Measurements from ENCODE around the gene CFTR. TPM values are rescaled to one million over a fixed set of nuclear protein-coding genes. Genes with fewer than 3 reads are reported as not detected.

CFTR gene
- total RNA-seq, 2 donors from 2014 or later = 2.0 to 3.5 TPM

DNA sequence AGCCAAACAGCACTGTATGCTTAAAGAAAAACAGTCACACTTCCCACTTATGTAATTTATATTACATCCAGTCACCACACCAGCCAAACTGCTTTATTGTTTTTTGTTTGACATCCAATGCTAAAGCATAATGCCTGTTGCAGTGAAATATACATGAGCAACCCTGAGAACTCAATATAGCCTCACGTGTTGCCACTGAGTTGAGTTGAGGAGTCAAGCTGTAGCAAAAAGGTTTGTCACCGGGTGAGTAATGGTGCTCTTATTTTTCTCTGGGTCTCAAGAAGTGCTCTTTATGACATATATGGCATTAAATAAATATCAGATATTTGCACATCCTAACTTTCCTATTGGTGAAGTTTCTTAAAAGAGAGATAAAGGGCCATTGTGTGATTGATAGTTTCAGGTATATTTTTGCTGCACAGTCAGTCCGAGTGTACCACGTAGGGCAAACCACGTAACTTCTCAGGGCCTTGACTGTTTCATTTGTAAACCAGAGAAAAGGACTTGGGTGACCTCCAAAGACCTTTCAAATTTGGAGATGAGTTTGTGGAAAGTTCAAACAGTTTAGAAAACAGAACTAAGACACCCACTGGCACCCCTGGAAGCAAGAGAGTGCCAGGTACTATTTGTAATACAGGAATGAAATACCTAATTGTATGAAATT is 168.5 kb downstream of the CFTR start:
- H3K4me3 Mint-ChIP-seq = no peak overlapping the region
- DNase-seq = no peak
- Histone ChIP-seq H3K27ac (ENCODE audit: low read depth, low read length) (no peak overlapping the region), H3K9me3 (ENCODE audit: control insufficient read depth, low read length) (peaks cover 12% of the 10 kb centered on the region), H3K9ac (ENCODE audit: extremely low read depth, low read length, poor library complexity, severe bottlenecking) (no peak overlapping the region), H3K36me3 (ENCODE audit: control insufficient read depth, insufficient read depth, low read length) (no peaks in the 10 kb centered on the region), H3K4me1 (ENCODE audit: control insufficient read depth, insufficient read depth, low read length) (peaks cover 12% of the 10 kb centered on the region), H3K4me3 (ENCODE audit: low read length) (no peak overlapping the region), H3K27me3 (ENCODE audit: control insufficient read depth, insufficient read depth, low read length, poor library complexity, severe bottlenecking) (no peaks in the 10 kb centered on the region)
- H3K27me3 Mint-ChIP-seq (ENCODE audit: insufficient read depth) = no peaks in the 10 kb centered on the region
- peaks cover 3% of the 10 kb centered on the region for H3K9me3 Mint-ChIP-seq
- H3K36me3 Mint-ChIP-seq (ENCODE audit: low read depth) = peaks cover 3% of the 10 kb centered on the region
- TF ChIP-seq, protein P1, sequence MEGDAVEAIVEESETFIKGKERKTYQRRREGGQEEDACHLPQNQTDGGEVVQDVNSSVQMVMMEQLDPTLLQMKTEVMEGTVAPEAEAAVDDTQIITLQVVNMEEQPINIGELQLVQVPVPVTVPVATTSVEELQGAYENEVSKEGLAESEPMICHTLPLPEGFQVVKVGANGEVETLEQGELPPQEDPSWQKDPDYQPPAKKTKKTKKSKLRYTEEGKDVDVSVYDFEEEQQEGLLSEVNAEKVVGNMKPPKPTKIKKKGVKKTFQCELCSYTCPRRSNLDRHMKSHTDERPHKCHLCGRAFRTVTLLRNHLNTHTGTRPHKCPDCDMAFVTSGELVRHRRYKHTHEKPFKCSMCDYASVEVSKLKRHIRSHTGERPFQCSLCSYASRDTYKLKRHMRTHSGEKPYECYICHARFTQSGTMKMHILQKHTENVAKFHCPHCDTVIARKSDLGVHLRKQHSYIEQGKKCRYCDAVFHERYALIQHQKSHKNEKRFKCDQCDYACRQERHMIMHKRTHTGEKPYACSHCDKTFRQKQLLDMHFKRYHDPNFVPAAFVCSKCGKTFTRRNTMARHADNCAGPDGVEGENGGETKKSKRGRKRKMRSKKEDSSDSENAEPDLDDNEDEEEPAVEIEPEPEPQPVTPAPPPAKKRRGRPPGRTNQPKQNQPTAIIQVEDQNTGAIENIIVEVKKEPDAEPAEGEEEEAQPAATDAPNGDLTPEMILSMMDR (conservative IDR thresholded peaks at IDR 0.05) = no peak
- H3K4me1 Mint-ChIP-seq = peaks cover 33% of the 10 kb centered on the region
- H3K27ac Mint-ChIP-seq = no peak overlapping the region
- WGBS, 2 experiments (ENCODE audit: insufficient coverage in 1 of 2, insufficient read length in 1 of 2) = 90 to 97% methylated on average over 2 to 5 of the region's 5 CpGs

DNA sequence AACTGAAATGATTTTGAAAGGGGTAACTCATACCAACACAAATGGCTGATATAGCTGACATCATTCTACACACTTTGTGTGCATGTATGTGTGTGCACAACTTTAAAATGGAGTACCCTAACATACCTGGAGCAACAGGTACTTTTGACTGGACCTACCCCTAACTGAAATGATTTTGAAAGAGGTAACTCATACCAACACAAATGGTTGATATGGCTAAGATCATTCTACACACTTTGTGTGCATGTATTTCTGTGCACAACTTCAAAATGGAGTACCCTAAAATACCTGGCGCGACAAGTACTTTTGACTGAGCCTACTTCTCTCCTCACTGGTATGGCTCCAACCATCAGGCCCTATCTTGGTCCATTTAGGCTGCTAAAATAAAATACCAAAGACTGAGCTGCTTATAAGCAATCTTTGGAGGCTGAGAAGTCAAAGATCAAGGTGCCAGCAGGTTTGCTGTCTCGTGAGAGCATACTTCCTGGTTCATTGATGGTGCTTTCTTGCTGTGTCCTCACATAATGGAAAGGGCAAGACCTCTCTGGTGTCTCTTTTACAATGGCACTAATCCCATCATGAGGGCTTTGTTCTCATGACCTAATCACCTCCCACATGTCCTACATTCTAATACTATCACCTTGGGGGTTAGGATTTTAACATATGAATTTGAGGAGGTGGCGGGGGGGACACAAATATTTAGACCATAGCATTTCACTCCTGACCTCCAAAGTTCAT is 173.3 kb downstream of the CFTR start:
- DNase-seq = no peak
- Histone ChIP-seq H3K27me3 (ENCODE audit: control insufficient read depth, insufficient read depth, low read length, poor library complexity, severe bottlenecking) (no peaks in the 10 kb centered on the region), H3K27ac (ENCODE audit: low read depth, low read length) (no peak overlapping the region), H3K9ac (ENCODE audit: extremely low read depth, low read length, poor library complexity, severe bottlenecking) (no peak overlapping the region), H3K4me3 (ENCODE audit: low read length) (no peak overlapping the region), H3K9me3 (ENCODE audit: control insufficient read depth, low read length) (peaks cover 6% of the 10 kb centered on the region), H3K36me3 (ENCODE audit: control insufficient read depth, insufficient read depth, low read length) (no peaks in the 10 kb centered on the region), H3K4me1 (ENCODE audit: control insufficient read depth, insufficient read depth, low read length) (peaks cover 5% of the 10 kb centered on the region)
- WGBS, 2 experiments (ENCODE audit: insufficient coverage in 1 of 2, insufficient read length in 1 of 2) = 74 to 87% methylated on average over 3 to 4 of the region's 4 CpGs
- Mint-ChIP-seq H3K27ac (no peak overlapping the region), H3K4me3 (no peak overlapping the region), H3K27me3 (ENCODE audit: insufficient read depth) (no peaks in the 10 kb centered on the region), H3K9me3 (no peaks in the 10 kb centered on the region), H3K4me1 (peaks cover 15% of the 10 kb centered on the region), H3K36me3 (ENCODE audit: low read depth) (no peaks in the 10 kb centered on the region)
- TF ChIP-seq, protein P1 (conservative IDR thresholded peaks at IDR 0.05) = no peak

DNA sequence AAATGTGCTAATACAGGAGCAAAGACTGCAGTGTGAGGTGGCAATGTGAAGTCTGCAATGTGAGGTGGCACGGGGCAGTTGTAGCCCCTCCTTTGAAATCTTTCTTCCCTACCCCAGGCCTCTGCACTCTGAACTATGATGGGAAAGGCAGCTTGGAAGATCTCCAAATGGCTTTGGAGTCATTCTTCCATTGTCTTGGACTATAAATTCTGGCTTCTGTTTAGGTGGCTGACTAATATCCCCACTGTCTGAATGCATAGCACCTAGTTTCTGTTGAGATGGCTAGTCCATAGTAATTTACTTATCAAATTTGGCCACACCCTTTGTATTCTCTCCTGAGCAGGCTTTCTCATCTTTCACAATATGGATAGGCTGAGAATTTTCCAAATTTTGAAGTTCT is 175.0 kb downstream of the CFTR start:
- Mint-ChIP-seq H3K27ac (no peak overlapping the region), H3K4me3 (no peak overlapping the region), H3K27me3 (ENCODE audit: insufficient read depth) (no peaks in the 10 kb centered on the region), H3K9me3 (no peaks in the 10 kb centered on the region), H3K36me3 (ENCODE audit: low read depth) (no peaks in the 10 kb centered on the region), H3K4me1 (peaks cover 15% of the 10 kb centered on the region)
- H3K4me1 ChIP-seq (ENCODE audit: control insufficient read depth, insufficient read depth, low read length) = peaks cover 5% of the 10 kb centered on the region
- no peak for DNase-seq
- no peak overlapping the region for H3K9ac ChIP-seq (ENCODE audit: extremely low read depth, low read length, poor library complexity, severe bottlenecking)
- 100% methylated on average over 1 of the region's 1 CpG; no CpG with 5 or more reads in 1 of the 2 experiments for WGBS, 2 experiments (ENCODE audit: insufficient coverage in 1 of 2, insufficient read length in 1 of 2)
- no peaks in the 10 kb centered on the region for H3K36me3 ChIP-seq (ENCODE audit: control insufficient read depth, insufficient read depth, low read length)
- H3K9me3 ChIP-seq (ENCODE audit: control insufficient read depth, low read length) = no peaks in the 10 kb centered on the region
- no peak overlapping the region for H3K27ac ChIP-seq (ENCODE audit: low read depth, low read length)
- H3K27me3 ChIP-seq (ENCODE audit: control insufficient read depth, insufficient read depth, low read length, poor library complexity, severe bottlenecking) = no peaks in the 10 kb centered on the region
- no peak overlapping the region for H3K4me3 ChIP-seq (ENCODE audit: low read length)
- TF ChIP-seq, protein P1 (conservative IDR thresholded peaks at IDR 0.05) = no peak
